ENCODE data around the gene KHDC4. TPM values are rescaled to one million over a fixed set of nuclear protein-coding genes. Genes with fewer than 3 reads are reported as not detected.

Gene KHDC4
- total RNA-seq, 2 experiments from 2014 or later, result 56.6 to 60.8 TPM

DNA sequence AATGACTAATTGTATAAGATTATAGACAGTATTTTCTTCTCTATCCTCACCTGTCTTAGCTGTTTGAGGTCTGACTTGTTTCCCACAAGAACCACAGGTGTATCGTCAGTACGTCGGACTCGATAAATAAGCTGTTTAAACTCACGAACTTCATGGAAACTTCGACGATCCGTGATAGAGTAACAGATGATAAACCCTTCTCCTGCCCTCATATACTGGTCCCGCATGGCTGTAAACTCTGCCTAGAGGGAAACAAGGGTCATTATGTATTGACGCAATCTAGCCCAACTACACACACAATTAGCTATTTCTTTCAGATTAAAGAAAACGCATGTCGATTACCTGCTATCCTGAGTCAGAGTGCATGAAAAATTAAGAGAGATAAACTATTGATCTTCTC, 30.0 kb downstream of the KHDC4 start:
- TF ChIP-seq, protein P1, sequence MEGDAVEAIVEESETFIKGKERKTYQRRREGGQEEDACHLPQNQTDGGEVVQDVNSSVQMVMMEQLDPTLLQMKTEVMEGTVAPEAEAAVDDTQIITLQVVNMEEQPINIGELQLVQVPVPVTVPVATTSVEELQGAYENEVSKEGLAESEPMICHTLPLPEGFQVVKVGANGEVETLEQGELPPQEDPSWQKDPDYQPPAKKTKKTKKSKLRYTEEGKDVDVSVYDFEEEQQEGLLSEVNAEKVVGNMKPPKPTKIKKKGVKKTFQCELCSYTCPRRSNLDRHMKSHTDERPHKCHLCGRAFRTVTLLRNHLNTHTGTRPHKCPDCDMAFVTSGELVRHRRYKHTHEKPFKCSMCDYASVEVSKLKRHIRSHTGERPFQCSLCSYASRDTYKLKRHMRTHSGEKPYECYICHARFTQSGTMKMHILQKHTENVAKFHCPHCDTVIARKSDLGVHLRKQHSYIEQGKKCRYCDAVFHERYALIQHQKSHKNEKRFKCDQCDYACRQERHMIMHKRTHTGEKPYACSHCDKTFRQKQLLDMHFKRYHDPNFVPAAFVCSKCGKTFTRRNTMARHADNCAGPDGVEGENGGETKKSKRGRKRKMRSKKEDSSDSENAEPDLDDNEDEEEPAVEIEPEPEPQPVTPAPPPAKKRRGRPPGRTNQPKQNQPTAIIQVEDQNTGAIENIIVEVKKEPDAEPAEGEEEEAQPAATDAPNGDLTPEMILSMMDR (IDR thresholded peaks at IDR 0.05), result no peak
- Histone ChIP-seq H3K27me3 (ENCODE audit: control insufficient read depth in 1 of 2, insufficient read depth in 2 of 2, low read length in 2 of 2) (no peaks in the 10 kb centered on the region), H3K4me3 (ENCODE audit: low read length) (no peak overlapping the region), H3K9me3 (ENCODE audit: control insufficient read depth in 1 of 2, insufficient read depth in 1 of 2, low read length in 2 of 2) (no peaks in the 10 kb centered on the region), H3K27ac (ENCODE audit: low read depth in 1 of 2, low read length in 2 of 2) (no peak overlapping the region), H3K36me3 (ENCODE audit: insufficient read depth, low read length) (peaks cover 69% of the 10 kb centered on the region), H3K4me1 (ENCODE audit: insufficient read depth, low read length) (peaks cover 5% of the 10 kb centered on the region)
- peaks cover 7% of the 10 kb centered on the region for H3K4me1 Mint-ChIP-seq (ENCODE audit: low read depth)
- H3K36me3 Mint-ChIP-seq (ENCODE audit: low read depth), result peaks cover 68% of the 10 kb centered on the region
- H3K27me3 Mint-ChIP-seq, result no peaks in the 10 kb centered on the region
- ChIA-PET POLR2A (interaction anchor here (0.8 kb wide), 1 partner anchor 30 kb away, joined by 3 read pairs; the partner anchor contains the start of gene KHDC4), CTCF (interaction anchor here (0.6 to 0.7 kb wide), 2 partner anchors 74 to 104 kb away, joined by 3 read pairs; partner anchors contain the start of gene ARHGEF2)
- no peak overlapping the region for H3K27ac Mint-ChIP-seq
- no peaks in the 10 kb centered on the region for H3K9me3 Mint-ChIP-seq
- intact Hi-C loops (cut with DNase I, micrococcal nuclease), result no loop called here
- DNase-seq (no peak), ATAC-seq (ENCODE audit: poor library complexity) (no peak)
- no peak overlapping the region for H3K4me3 Mint-ChIP-seq

DNA sequence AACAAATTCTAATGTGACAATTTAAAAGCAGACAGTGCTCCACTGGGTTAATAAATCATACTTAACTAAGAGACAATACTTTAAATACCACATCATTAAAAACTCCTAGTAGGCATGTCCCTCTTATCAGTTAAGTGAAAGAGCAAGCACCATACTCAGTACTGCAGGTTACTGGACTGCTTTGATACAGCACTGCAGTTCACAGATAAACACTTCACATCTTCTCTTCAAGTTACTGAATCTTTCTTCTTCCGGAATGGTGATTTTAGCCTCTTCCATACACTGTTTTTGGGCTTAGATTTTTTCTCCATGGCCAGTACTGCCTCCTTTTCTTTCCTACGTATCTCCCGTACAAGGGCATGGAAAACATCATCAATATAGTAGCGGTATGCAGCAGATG, 34.1 kb downstream of the KHDC4 start:
- CTCF ChIA-PET, result no interaction called here
- H3K36me3 ChIP-seq (ENCODE audit: insufficient read depth, low read length), result peaks cover 67% of the 10 kb centered on the region
- no peak overlapping the region for H3K27ac Mint-ChIP-seq

DNA sequence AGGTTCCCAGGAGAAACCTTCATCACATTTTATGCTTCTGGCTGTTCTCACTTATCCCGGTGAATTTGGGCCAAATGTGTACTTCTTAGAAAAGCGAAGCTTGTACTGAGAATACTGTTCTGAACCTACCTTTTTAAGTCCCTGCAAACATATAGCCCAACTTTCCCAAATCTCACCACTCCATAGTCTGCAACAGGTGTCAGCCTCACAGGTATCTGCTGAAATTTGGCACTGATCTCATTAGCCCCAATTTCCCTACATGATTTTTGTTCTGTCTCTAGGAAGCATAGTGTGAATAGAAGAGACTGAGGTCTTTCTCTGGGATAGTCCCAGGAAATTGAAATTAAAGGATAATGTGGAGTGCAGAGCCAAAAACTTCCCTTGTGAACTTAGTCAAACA, 34.5 kb downstream of the KHDC4 start:
- ATAC-seq (ENCODE audit: poor library complexity), result no peak
- H3K4me1 ChIP-seq (ENCODE audit: insufficient read depth, low read length), result no peaks in the 10 kb centered on the region
- no peak overlapping the region for H3K4me3 ChIP-seq (ENCODE audit: low read length)
- Mint-ChIP-seq H3K36me3 (ENCODE audit: low read depth) (peaks cover 61% of the 10 kb centered on the region), H3K27ac (no peak overlapping the region), H3K4me3 (no peak overlapping the region), H3K9me3 (no peaks in the 10 kb centered on the region), H3K4me1 (ENCODE audit: low read depth) (peaks cover 10% of the 10 kb centered on the region), H3K27me3 (no peaks in the 10 kb centered on the region)
- no peak for DNase-seq
- intact Hi-C loops (cut with DNase I, micrococcal nuclease), result no loop called here
- H3K27ac ChIP-seq (ENCODE audit: low read depth in 1 of 2, low read length in 2 of 2), result no peak overlapping the region
- no peaks in the 10 kb centered on the region for H3K27me3 ChIP-seq (ENCODE audit: control insufficient read depth in 1 of 2, insufficient read depth in 2 of 2, low read length in 2 of 2)
- H3K9me3 ChIP-seq (ENCODE audit: control insufficient read depth in 1 of 2, insufficient read depth in 1 of 2, low read length in 2 of 2), result no peaks in the 10 kb centered on the region
- peaks cover 62% of the 10 kb centered on the region for H3K36me3 ChIP-seq (ENCODE audit: insufficient read depth, low read length)
- POLR2A ChIA-PET, result interaction anchor here (0.6 to 1.0 kb wide), 2 partner anchors 38 to 42 kb away, joined by 3 to 4 read pairs; partner anchors contain the start of gene GON4L
- CTCF ChIA-PET, result no interaction called here
- TF ChIP-seq, protein P1 (IDR thresholded peaks at IDR 0.05), result no peak

More for the DNA sequence above, 34.1 kb downstream of the KHDC4 start:
- POLR2A ChIA-PET, result interaction anchor here (0.6 kb wide), 1 partner anchor 43 kb away, joined by 4 read pairs; the partner anchor contains the start of gene GON4L
- Histone ChIP-seq H3K4me1 (ENCODE audit: insufficient read depth, low read length) (no peaks in the 10 kb centered on the region), H3K9me3 (ENCODE audit: control insufficient read depth in 1 of 2, insufficient read depth in 1 of 2, low read length in 2 of 2) (no peaks in the 10 kb centered on the region), H3K27ac (ENCODE audit: low read depth in 1 of 2, low read length in 2 of 2) (no peak overlapping the region), H3K27me3 (ENCODE audit: control insufficient read depth in 1 of 2, insufficient read depth in 2 of 2, low read length in 2 of 2) (no peaks in the 10 kb centered on the region), H3K4me3 (ENCODE audit: low read length) (no peak overlapping the region)
- Mint-ChIP-seq H3K9me3 (no peaks in the 10 kb centered on the region), H3K4me1 (ENCODE audit: low read depth) (peaks cover 10% of the 10 kb centered on the region), H3K36me3 (ENCODE audit: low read depth) (peaks cover 65% of the 10 kb centered on the region), H3K27me3 (no peaks in the 10 kb centered on the region), H3K4me3 (no peak overlapping the region)
- ATAC-seq (ENCODE audit: poor library complexity), result no peak
- TF ChIP-seq, protein P1 (IDR thresholded peaks at IDR 0.05), result no peak
- intact Hi-C loops (cut with DNase I, micrococcal nuclease), result no loop called here
- DNase-seq, result no peak
